ENCODE measurements around the gene CYP2R1. TPM values are rescaled to one million over a fixed set of nuclear protein-coding genes. Genes with fewer than 3 reads are reported as not detected.

CYP2R1 gene
- total and polyA plus RNA-seq, 2 donors, result 20.1 to 58.0 TPM

GRCh38 chr11:14857621-14858020, 34.4 kb downstream of the CYP2R1 start:
- Histone ChIP-seq H3K4me3 (ENCODE audit: low read length in 2 of 2) (no peak overlapping the region), H3K9me3 (ENCODE audit: control insufficient read depth in 2 of 2, insufficient read depth in 1 of 2, low read length in 1 of 2) (no peaks in the 10 kb centered on the region), H3K27me3 (ENCODE audit: control insufficient read depth in 2 of 2, insufficient read depth in 1 of 2, low read length in 1 of 2) (no peaks in the 10 kb centered on the region), H3K36me3 (ENCODE audit: control insufficient read depth in 2 of 2, insufficient read depth in 2 of 2, low read length in 1 of 2) (peaks cover 0 to 2% of the 10 kb centered on the region in 2 donors), H3K27ac (ENCODE audit: low read depth in 1 of 2, low read length in 1 of 2) (no peak overlapping the region), H3K4me1 (ENCODE audit: control insufficient read depth in 2 of 2, insufficient read depth in 2 of 2, low read length in 2 of 2) (no peaks in the 10 kb centered on the region)
- 96% methylated on average over 3 of the region's 3 CpGs for whole genome bisulfite sequencing
- DNase-seq (ENCODE audit: low read depth in 6 of 9, low spot score in 9 of 9), result no peak

GRCh38 chr11:14855890-14856289, 36.1 kb downstream of the CYP2R1 start:
- 99% methylated on average over 1 of the region's 1 CpG for WGBS
- no peak overlapping the region for H3K4me3 ChIP-seq (ENCODE audit: low read length in 2 of 2)
- no peaks in the 10 kb centered on the region for H3K27me3 ChIP-seq (ENCODE audit: control insufficient read depth in 2 of 2, insufficient read depth in 1 of 2, low read length in 1 of 2)
- H3K9me3 ChIP-seq (ENCODE audit: control insufficient read depth in 2 of 2, insufficient read depth in 1 of 2, low read length in 1 of 2), result no peaks in the 10 kb centered on the region
- DNase-seq (ENCODE audit: low read depth in 6 of 9, low spot score in 9 of 9), result no peak
- H3K4me1 ChIP-seq (ENCODE audit: control insufficient read depth in 2 of 2, insufficient read depth in 2 of 2, low read length in 2 of 2), result no peaks in the 10 kb centered on the region
- no peak overlapping the region for H3K27ac ChIP-seq (ENCODE audit: low read depth in 1 of 2, low read length in 1 of 2)
- H3K36me3 ChIP-seq (ENCODE audit: control insufficient read depth in 2 of 2, insufficient read depth in 2 of 2, low read length in 1 of 2), result no peaks in the 10 kb centered on the region

- H3K36me3 ChIP-seq (ENCODE audit: control insufficient read depth in 2 of 2, insufficient read depth in 2 of 2, low read length in 1 of 2), result no peaks in the 10 kb centered on the region
- no peak overlapping the region for H3K27ac ChIP-seq (ENCODE audit: low read depth in 1 of 2, low read length in 1 of 2)
- H3K9me3 ChIP-seq (ENCODE audit: control insufficient read depth in 2 of 2, insufficient read depth in 1 of 2, low read length in 1 of 2), result no peaks in the 10 kb centered on the region
- no peak for DNase-seq (ENCODE audit: low read depth in 6 of 9, low spot score in 9 of 9)
- no peaks in the 10 kb centered on the region for H3K4me1 ChIP-seq (ENCODE audit: control insufficient read depth in 2 of 2, insufficient read depth in 2 of 2, low read length in 2 of 2)
- no peaks in the 10 kb centered on the region for H3K27me3 ChIP-seq (ENCODE audit: control insufficient read depth in 2 of 2, insufficient read depth in 1 of 2, low read length in 1 of 2)
- H3K4me3 ChIP-seq (ENCODE audit: low read length in 2 of 2), result no peak overlapping the region
Measured at GRCh38 chr11:14854057-14854456, 38.0 kb downstream of the CYP2R1 start.

- Histone ChIP-seq H3K27me3 (ENCODE audit: control insufficient read depth in 2 of 2, insufficient read depth in 1 of 2, low read length in 1 of 2) (no peaks in the 10 kb centered on the region), H3K4me3 (ENCODE audit: low read length in 2 of 2) (no peak overlapping the region), H3K4me1 (ENCODE audit: control insufficient read depth in 2 of 2, insufficient read depth in 2 of 2, low read length in 2 of 2) (no peaks in the 10 kb centered on the region), H3K9me3 (ENCODE audit: control insufficient read depth in 2 of 2, insufficient read depth in 1 of 2, low read length in 1 of 2) (no peaks in the 10 kb centered on the region), H3K36me3 (ENCODE audit: control insufficient read depth in 2 of 2, insufficient read depth in 2 of 2, low read length in 1 of 2) (no peaks in the 10 kb centered on the region), H3K27ac (ENCODE audit: low read depth in 1 of 2, low read length in 1 of 2) (no peak overlapping the region)
- no peak for DNase-seq (ENCODE audit: low read depth in 6 of 9, low spot score in 9 of 9)
- WGBS, result 98% methylated on average over 4 of the region's 4 CpGs
Measured at GRCh38 chr11:14852571-14853177, 39.4 kb downstream of the CYP2R1 start.

- no peak overlapping the region for H3K27ac ChIP-seq (ENCODE audit: low read depth in 1 of 2, low read length in 1 of 2)
- H3K36me3 ChIP-seq (ENCODE audit: control insufficient read depth in 2 of 2, insufficient read depth in 2 of 2, low read length in 1 of 2), result no peaks in the 10 kb centered on the region
- no peak overlapping the region for H3K4me3 ChIP-seq (ENCODE audit: low read length in 2 of 2)
- no peaks in the 10 kb centered on the region for H3K9me3 ChIP-seq (ENCODE audit: control insufficient read depth in 2 of 2, insufficient read depth in 1 of 2, low read length in 1 of 2)
- no peaks in the 10 kb centered on the region for H3K4me1 ChIP-seq (ENCODE audit: control insufficient read depth in 2 of 2, insufficient read depth in 2 of 2, low read length in 2 of 2)
- WGBS, result 97% methylated on average over 3 of the region's 3 CpGs
- no peaks in the 10 kb centered on the region for H3K27me3 ChIP-seq (ENCODE audit: control insufficient read depth in 2 of 2, insufficient read depth in 1 of 2, low read length in 1 of 2)
- DNase-seq (ENCODE audit: low read depth in 6 of 9, low spot score in 9 of 9), result no peak
Measured at GRCh38 chr11:14842002-14842401, 50.0 kb downstream of the CYP2R1 start.

GRCh38 chr11:14835496-14836492, 56.2 kb downstream of the CYP2R1 start:
- H3K4me3 ChIP-seq (ENCODE audit: low read length in 2 of 2), result no peak overlapping the region
- H3K9me3 ChIP-seq (ENCODE audit: control insufficient read depth in 2 of 2, insufficient read depth in 1 of 2, low read length in 1 of 2), result no peaks in the 10 kb centered on the region
- no peaks in the 10 kb centered on the region for H3K4me1 ChIP-seq (ENCODE audit: control insufficient read depth in 2 of 2, insufficient read depth in 2 of 2, low read length in 2 of 2)
- no peak for DNase-seq (ENCODE audit: low read depth in 6 of 9, low spot score in 9 of 9)
- no peaks in the 10 kb centered on the region for H3K36me3 ChIP-seq (ENCODE audit: control insufficient read depth in 2 of 2, insufficient read depth in 2 of 2, low read length in 1 of 2)
- H3K27me3 ChIP-seq (ENCODE audit: control insufficient read depth in 2 of 2, insufficient read depth in 1 of 2, low read length in 1 of 2), result no peaks in the 10 kb centered on the region
- no peak overlapping the region for H3K27ac ChIP-seq (ENCODE audit: low read depth in 1 of 2, low read length in 1 of 2)

Other genes with a start within 250 kb of the CYP2R1 start
- gene PDE3B, start 248.4 kb downstream of the CYP2R1 start, total RNA-seq, result 9.8 TPM
- 32.9 TPM for gene PDE3B, start 248.4 kb downstream of the CYP2R1 start, polyA plus RNA-seq
- 0.61 TPM for gene CALCA, start 80.1 kb upstream of the CYP2R1 start, total RNA-seq
- gene CALCA, start 80.1 kb upstream of the CYP2R1 start, polyA plus RNA-seq, result 4.6 TPM
- gene CALCB, start 181.4 kb upstream of the CYP2R1 start, total RNA-seq, result 0.24 TPM
- gene CALCB, start 181.4 kb upstream of the CYP2R1 start, polyA plus RNA-seq, result 1.2 TPM
- 0.19 TPM for gene INSC, start 222.7 kb upstream of the CYP2R1 start, total RNA-seq
- 0.66 TPM for gene INSC, start 222.7 kb upstream of the CYP2R1 start, polyA plus RNA-seq

Data from thymus (tissue), 11 donors.